Measurements from ENCODE around the gene EHD1. TPM values are rescaled to one million over a fixed set of nuclear protein-coding genes. Genes with fewer than 3 reads are reported as not detected.

The EHD1 gene
- polyA plus RNA-seq, 1 experiment, result 56.1 TPM

- POLR2A ChIA-PET, result interaction anchor here (0.6 to 1.1 kb wide), 4 partner anchors 20 to 272 kb away, joined by 3 to 6 read pairs (median 4); no protein-coding TSS in a partner anchor
- no peak overlapping the region for H3K4me3 ChIP-seq (ENCODE audit: low read depth, low read length)
- DNase-seq (ENCODE audit: low read depth, low spot score), result no peak
- no peak overlapping the region for H3K27ac ChIP-seq (ENCODE audit: low read depth, low read length)
- CTCF ChIA-PET, result interaction anchor here (0.6 to 8.3 kb wide), 15 partner anchors 11 to 509 kb away, joined by 3 to 86 read pairs (median 4); partner anchors contain the start of genes BATF2, EHD1 and PPP2R5B
- TF ChIP-seq CTCF (IDR thresholded peaks at IDR 0.05; ENCODE audit: low read depth, low read length), result no peak
- no peaks in the 10 kb centered on the region for H3K9me3 ChIP-seq (ENCODE audit: control insufficient read depth, insufficient read depth, low read length)
- H3K27me3 ChIP-seq (ENCODE audit: control insufficient read depth, insufficient read depth, low read length), result no peaks in the 10 kb centered on the region
Measured at GRCh38 chr11:64843686-64844329, 34.6 kb downstream of the EHD1 start.

DNA sequence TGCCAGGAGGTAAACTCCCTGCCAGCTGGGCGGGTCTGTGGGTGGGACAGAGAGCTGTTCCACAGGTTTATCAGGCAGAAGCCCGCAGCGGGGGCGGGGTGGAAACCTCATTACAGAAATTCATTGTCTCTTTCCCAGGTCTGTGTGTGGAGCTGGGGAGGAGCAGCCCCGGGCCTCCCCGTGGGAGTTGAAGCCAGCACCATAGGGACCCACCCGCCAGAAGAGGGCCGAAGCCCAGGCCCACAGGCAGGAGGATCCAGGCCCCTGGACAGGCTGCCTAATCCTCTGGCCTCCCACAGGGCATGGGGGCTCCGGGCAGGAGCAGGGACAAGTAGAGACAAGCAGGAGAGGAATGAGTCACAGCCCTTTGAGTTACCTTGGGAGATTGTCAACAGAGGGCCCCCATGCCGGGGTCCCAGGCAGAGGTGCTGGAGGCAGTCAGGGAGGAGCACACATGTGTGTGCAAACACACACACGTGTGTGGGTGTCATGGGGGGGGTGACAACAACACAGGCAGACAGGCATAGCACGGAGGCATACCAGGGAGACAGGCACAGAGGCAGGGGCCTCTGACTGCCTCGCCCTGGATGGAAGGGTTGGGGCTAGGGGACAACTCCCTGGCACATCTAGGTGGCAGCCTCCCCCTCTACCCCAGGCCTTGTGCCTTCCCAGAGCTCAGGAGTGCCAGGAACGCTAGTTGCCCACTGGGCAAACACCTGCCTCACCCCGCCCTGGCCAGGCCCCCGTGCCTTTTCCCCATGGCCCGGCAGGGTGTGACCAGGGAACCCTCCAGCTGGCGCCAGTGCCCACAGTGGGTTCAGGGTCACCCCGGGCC is 35.4 kb downstream of the EHD1 start:
- Histone ChIP-seq H3K4me3 (ENCODE audit: low read depth, low read length) (no peak overlapping the region), H3K27ac (ENCODE audit: low read depth, low read length) (no peak overlapping the region), H3K9me3 (ENCODE audit: control insufficient read depth, insufficient read depth, low read length) (no peaks in the 10 kb centered on the region), H3K27me3 (ENCODE audit: control insufficient read depth, insufficient read depth, low read length) (no peaks in the 10 kb centered on the region)
- no peak for DNase-seq (ENCODE audit: low read depth, low spot score)
- CTCF ChIA-PET, result interaction anchor here (0.6 to 8.3 kb wide), 3 partner anchors 45 to 510 kb away, joined by 3 to 86 read pairs (median 9); no protein-coding TSS in a partner anchor
- no peak for TF ChIP-seq CTCF (IDR thresholded peaks at IDR 0.05; ENCODE audit: low read depth, low read length)
- POLR2A ChIA-PET, result interaction anchor here (0.6 kb wide), 1 partner anchor 273 kb away, joined by 6 read pairs; no protein-coding TSS in a partner anchor

GRCh38 chr11:64842366-64842759 is 36.1 kb downstream of the EHD1 start:
- TF ChIP-seq CTCF (IDR thresholded peaks at IDR 0.05; ENCODE audit: low read depth, low read length), result no peak
- ChIA-PET CTCF (interaction anchor here (2.8 kb wide), 1 partner anchor 52 kb away, joined by 9 read pairs; no protein-coding TSS in a partner anchor), POLR2A (no interaction called here)
- Histone ChIP-seq H3K27me3 (ENCODE audit: control insufficient read depth, insufficient read depth, low read length) (no peaks in the 10 kb centered on the region), H3K9me3 (ENCODE audit: control insufficient read depth, insufficient read depth, low read length) (no peaks in the 10 kb centered on the region; the same call in 1 of the 2 replicates), H3K27ac (ENCODE audit: low read depth, low read length) (no peak overlapping the region), H3K4me3 (ENCODE audit: low read depth, low read length) (no peak overlapping the region)
- DNase-seq (ENCODE audit: low read depth, low spot score), result no peak

DNA sequence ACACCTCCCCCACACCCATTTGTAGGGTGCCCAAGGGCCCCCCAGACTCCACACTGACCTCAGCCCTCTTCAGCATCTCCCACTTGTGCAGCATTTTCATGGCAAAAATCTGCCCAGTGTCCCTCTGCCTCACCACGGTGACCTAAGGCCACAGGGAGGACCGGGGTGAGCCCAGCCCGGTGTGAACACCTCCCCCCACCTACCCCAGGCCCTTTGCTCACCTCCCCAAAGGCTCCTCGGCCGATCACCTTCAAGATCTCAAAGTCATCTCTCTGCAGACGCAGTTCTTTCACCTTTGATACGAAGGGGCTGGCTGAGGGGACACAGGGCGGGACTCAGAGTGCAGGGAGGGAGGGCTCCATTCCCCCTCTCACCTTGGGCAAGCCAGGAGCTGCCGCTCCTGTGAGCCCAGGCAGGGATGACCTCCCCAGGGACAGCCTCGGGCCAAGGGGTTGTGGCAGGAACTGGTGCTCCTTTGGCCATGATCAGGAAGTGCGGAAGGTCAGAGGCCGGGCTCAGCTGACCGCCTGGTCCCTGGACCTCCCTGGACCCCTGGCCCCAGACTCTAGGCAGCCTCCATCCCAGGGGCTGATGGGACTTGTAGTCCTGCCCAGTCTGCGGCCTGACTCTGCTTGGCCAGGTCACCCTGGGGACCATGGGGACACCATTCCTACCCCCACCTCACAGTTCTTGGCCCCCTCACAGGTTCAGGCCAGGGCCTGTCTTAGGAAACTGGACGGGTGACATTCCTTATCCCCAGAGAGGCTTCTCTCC is 36.6 kb downstream of the EHD1 start:
- no peak for DNase-seq (ENCODE audit: low read depth, low spot score)
- Histone ChIP-seq H3K27me3 (ENCODE audit: control insufficient read depth, insufficient read depth, low read length) (no peaks in the 10 kb centered on the region), H3K27ac (ENCODE audit: low read depth, low read length) (no peak overlapping the region), H3K9me3 (ENCODE audit: control insufficient read depth, insufficient read depth, low read length) (no peaks in the 10 kb centered on the region; the same call in 1 of the 2 replicates), H3K4me3 (ENCODE audit: low read depth, low read length) (no peak overlapping the region)
- TF ChIP-seq CTCF (IDR thresholded peaks at IDR 0.05; ENCODE audit: low read depth, low read length), result no peak
- CTCF ChIA-PET, result interaction anchor here (0.7 to 2.8 kb wide), 2 partner anchors 52 to 56 kb away, joined by 3 to 9 read pairs; no protein-coding TSS in a partner anchor
- POLR2A ChIA-PET, result no interaction called here

All from AG04450 (cell line).